Bronchial epithelial cell (primary cell): ENCODE measurements around the gene ZBTB42. TPM values are rescaled to one million over a fixed set of nuclear protein-coding genes. Genes with fewer than 3 reads are reported as not detected.
A peak's percentile ranks its signal among the peaks of the same experiment; 100 is the strongest.

Source experiments
- DNase-seq: peaks from one replicate; pipeline ENCODE4 v3.0.0-alpha.2; 2010; ENCODE audit warnings: low read depth
- FAIRE-seq: peaks from 2 replicates; lab custom pipeline; 2011; peaks lifted over from hg19 to GRCh38; lab: Jason Lieb, UNC
- H3K27me3 ChIP-seq: 2 replicates; pipeline ENCODE4 v1.5.1; 2011; ENCODE audit warnings: low read length; ENCODE audit not compliant: control insufficient read depth, insufficient read depth
- H3K36me3 ChIP-seq: 2 replicates; pipeline ENCODE4 v1.5.1; 2011; ENCODE audit warnings: low read length; ENCODE audit not compliant: control insufficient read depth, insufficient read depth
- H3K4me3 ChIP-seq: 2 replicates; pipeline ENCODE4 v1.5.1; 2011; ENCODE audit warnings: mild to moderate bottlenecking, low read depth, low read length, control low read depth
- total RNA-seq: library from RNA; depleted of rRNA; stranded (reverse); fragments of >200 nt; gene quantifications from 2 replicates; pipeline ENCODE4 v1.2.1, GENCODE V29; 2014
- TF ChIP-seq, protein P1 (sequence below): IDR thresholded peaks from 2 replicates; pipeline ENCODE4 v1.5.1; 2011; ENCODE audit warnings: mild to moderate bottlenecking, moderate library complexity, low read length, control low read depth, inconsistent platforms; ENCODE audit not compliant: insufficient read depth, severe bottlenecking

Gene ZBTB42
- total RNA-seq, 1 donor from 2014 or later, result 5.3 TPM

- peaks cover 17% of the 10 kb centered on the region for H3K27me3 ChIP-seq
- FAIRE-seq, result no peak
- TF ChIP-seq, protein P1, sequence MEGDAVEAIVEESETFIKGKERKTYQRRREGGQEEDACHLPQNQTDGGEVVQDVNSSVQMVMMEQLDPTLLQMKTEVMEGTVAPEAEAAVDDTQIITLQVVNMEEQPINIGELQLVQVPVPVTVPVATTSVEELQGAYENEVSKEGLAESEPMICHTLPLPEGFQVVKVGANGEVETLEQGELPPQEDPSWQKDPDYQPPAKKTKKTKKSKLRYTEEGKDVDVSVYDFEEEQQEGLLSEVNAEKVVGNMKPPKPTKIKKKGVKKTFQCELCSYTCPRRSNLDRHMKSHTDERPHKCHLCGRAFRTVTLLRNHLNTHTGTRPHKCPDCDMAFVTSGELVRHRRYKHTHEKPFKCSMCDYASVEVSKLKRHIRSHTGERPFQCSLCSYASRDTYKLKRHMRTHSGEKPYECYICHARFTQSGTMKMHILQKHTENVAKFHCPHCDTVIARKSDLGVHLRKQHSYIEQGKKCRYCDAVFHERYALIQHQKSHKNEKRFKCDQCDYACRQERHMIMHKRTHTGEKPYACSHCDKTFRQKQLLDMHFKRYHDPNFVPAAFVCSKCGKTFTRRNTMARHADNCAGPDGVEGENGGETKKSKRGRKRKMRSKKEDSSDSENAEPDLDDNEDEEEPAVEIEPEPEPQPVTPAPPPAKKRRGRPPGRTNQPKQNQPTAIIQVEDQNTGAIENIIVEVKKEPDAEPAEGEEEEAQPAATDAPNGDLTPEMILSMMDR, result no peak
- no peak overlapping the region for H3K4me3 ChIP-seq
- H3K36me3 ChIP-seq, result no peaks in the 10 kb centered on the region
- DNase-seq, result no peak
Measured at GRCh38 chr14:104843442-104844305, 42.8 kb downstream of the ZBTB42 start.

DNA sequence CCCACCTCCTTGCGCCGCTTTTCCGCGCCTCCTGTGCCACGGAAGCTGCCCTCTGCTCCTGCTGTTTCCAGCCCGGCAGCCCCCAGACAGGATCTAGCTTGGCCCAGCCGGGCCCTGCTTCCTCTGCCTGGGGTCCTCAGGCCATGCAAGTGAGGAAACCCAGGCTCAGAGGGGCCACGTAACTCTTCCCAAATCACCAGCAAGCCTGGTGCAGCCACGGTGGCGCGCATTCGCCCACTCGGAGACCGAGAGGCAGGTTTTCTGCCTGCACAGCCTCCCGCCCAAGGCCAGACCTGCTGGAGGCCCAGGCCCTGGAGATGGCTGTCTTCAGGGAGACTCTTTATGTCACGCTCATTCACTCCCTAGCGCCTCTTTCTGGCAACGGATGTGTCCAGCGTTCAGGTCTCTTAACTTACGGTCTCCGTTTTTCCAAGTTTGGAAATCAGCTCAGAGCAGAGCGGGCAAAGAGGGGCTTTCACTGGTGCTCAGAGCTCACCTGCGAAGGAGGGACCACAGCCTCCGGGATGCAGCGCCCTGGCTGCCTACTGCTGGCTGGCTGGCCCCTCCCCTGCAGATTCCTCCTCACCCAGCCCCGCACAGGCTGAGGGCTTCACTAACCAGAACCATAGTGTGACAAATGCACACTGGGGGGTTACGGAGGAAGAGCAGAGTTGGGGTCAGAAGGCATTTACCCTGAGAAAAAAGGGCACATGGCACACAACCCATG lies 43.6 kb downstream of the ZBTB42 start:
- Histone ChIP-seq H3K27me3 (peaks cover 17% of the 10 kb centered on the region), H3K4me3 (no peak overlapping the region), H3K36me3 (no peaks in the 10 kb centered on the region)
- TF ChIP-seq, protein P1, result no peak
- DNase-seq, result no peak
- no peak for FAIRE-seq

DNA sequence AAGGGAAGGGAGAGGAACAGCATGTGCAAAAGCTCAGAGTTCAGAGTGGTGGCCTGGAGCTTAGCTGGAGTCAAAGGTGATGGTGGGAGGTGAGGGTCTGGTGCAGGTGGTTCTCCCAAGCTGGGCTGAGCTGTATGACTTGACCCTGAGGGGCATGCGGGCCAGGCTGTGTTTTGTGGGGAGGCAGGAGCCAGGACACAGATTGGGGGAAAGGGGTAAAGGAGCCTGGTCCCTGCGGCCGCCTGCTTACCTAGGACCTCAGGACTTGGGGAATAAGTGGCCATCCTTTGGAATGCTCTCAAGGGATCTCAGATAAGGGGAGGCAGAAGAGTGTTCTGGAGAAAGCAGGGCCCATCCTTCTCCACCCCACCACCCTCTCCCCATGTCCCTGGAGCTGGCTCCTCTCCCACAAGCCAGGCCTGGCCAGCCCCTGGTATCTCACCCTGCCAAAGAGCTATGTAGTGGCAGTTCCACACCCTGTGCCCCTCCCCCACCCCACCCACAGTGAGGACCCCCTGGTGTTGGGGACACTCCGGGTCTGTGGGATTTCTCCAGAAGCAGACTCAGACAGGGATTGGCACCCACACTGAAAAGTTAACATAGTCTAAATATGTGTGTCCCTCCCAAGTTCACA lies 44.2 kb downstream of the ZBTB42 start:
- Histone ChIP-seq H3K4me3 (no peak overlapping the region), H3K36me3 (no peaks in the 10 kb centered on the region), H3K27me3 (peaks cover 17% of the 10 kb centered on the region)
- no peak for FAIRE-seq
- DNase-seq, result no peak
- TF ChIP-seq, protein P1, result no peak

- DNase-seq (no peak), FAIRE-seq (no peak)
- peaks cover 17% of the 10 kb centered on the region for H3K27me3 ChIP-seq
- TF ChIP-seq, protein P1, result no peak
- H3K4me3 ChIP-seq, result no peak overlapping the region
- no peaks in the 10 kb centered on the region for H3K36me3 ChIP-seq
Measured at GRCh38 chr14:104845834-104846441, 45.0 kb downstream of the ZBTB42 start.

GRCh38 chr14:104852280-104852663 lies 51.4 kb downstream of the ZBTB42 start:
- no peaks in the 10 kb centered on the region for H3K36me3 ChIP-seq

More at GRCh38 chr14:104852280-104852663, 51.4 kb downstream of the ZBTB42 start:
- FAIRE-seq (peak; percentile 81), DNase-seq (no peak)
- Histone ChIP-seq H3K4me3 (no peak overlapping the region), H3K27me3 (no peaks in the 10 kb centered on the region)
- TF ChIP-seq, protein P1, result no peak

Other genes starting within 250 kb of the ZBTB42 start
- not detected in 2 replicates for gene C14orf180, start 221.3 kb upstream of the ZBTB42 start, total RNA-seq
- gene TMEM179, start 196.3 kb upstream of the ZBTB42 start, total RNA-seq, result not detected in 2 replicates
- 26.2 and 26.6 TPM in 2 replicates for gene INF2, start 111.5 kb upstream of the ZBTB42 start, total RNA-seq
- 18.2 and 34.3 TPM in 2 replicates for gene ADSS1, start 76.9 kb upstream of the ZBTB42 start, total RNA-seq
- gene SIVA1, start 48.0 kb upstream of the ZBTB42 start, total RNA-seq, result 85.0 and 95.6 TPM in 2 replicates
- gene AKT1, start 5.4 kb upstream of the ZBTB42 start, total RNA-seq, result 164 and 191 TPM in 2 replicates
- 29.0 and 41.5 TPM in 2 replicates for gene CEP170B, start 64.2 kb downstream of the ZBTB42 start, total RNA-seq
- not detected in 2 replicates for gene PLD4, start 123.8 kb downstream of the ZBTB42 start, total RNA-seq
- gene AHNAK2, start 177.3 kb downstream of the ZBTB42 start, total RNA-seq, result 367 and 620 TPM in 2 replicates
- 8.4 and 14.1 TPM in 2 replicates for gene CLBA1, start 184.7 kb downstream of the ZBTB42 start, total RNA-seq
- gene CDCA4, start 220.0 kb downstream of the ZBTB42 start, total RNA-seq, result 35.5 and 50.8 TPM in 2 replicates